Brain microvascular endothelial cell (primary cell): ENCODE measurements around the gene SFTPB.

Experiments
- DNase-seq: peaks from one replicate; pipeline ENCODE4 v3.0.0-alpha.2; 2020
- H3K27ac ChIP-seq: fragments of 250-450 bp; sonication (Bioruptor Pico); 2 replicates; pipeline ENCODE4 v1.5.1; 2020; ENCODE audit warnings: mild to moderate bottlenecking, moderate library complexity
- H3K27me3 ChIP-seq: fragments of 250-450 bp; sonication (Bioruptor Pico); replicated peaks from 2 replicates; pipeline ENCODE4 v1.5.1; 2020; ENCODE audit warnings: mild to moderate bottlenecking
- H3K36me3 ChIP-seq: fragments of 250-450 bp; sonication (Bioruptor Pico); replicated peaks from 2 replicates; pipeline ENCODE4 v1.5.1; 2020; ENCODE audit warnings: mild to moderate bottlenecking
- H3K4me3 ChIP-seq: 2 replicates; pipeline ENCODE4 v1.5.1; 2011; ENCODE audit warnings: low read depth, mild to moderate bottlenecking, control low read depth, low read length, moderate library complexity
- in situ Hi-C: cut with HindIII; loops from 2 replicates; pipeline ENCODE4 v1.10.0; 2017; ENCODE audit warnings: low sequenced_read_pairs, low pct_ligation_motif_present
- TF ChIP-seq, protein P1 (sequence below): IDR thresholded peaks from 2 replicates; pipeline ENCODE4 v1.5.1; 2011; ENCODE audit warnings: low read depth, mild to moderate bottlenecking, moderate library complexity, low read length, control low read depth, inconsistent platforms; ENCODE audit errors: missing control alignments

SFTPB gene

DNA sequence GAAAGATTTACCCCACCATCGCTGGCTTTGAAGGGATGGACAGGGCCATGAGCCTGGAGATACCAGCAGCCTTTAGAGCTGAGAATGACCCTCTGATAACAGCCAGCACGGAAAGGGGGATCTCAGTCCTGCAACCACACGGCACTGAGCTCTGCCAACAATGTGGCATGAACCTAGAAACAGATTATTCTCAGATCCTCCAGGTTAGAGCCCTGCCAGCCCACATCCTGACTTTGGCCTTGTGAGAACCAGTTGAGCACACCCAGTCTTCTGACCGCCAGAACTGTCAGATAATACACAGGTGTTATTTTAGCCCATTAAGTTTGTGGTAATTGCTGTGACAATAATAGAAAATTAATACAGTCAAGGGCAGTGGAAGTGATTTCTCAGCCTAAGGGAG, 16.8 kb upstream of the SFTPB start:
- no peak for DNase-seq
- Histone ChIP-seq H3K27me3 (no peaks in the 10 kb centered on the region), H3K27ac (no peak overlapping the region), H3K4me3 (no peak overlapping the region), H3K36me3 (no peaks in the 10 kb centered on the region)
- TF ChIP-seq, protein P1, sequence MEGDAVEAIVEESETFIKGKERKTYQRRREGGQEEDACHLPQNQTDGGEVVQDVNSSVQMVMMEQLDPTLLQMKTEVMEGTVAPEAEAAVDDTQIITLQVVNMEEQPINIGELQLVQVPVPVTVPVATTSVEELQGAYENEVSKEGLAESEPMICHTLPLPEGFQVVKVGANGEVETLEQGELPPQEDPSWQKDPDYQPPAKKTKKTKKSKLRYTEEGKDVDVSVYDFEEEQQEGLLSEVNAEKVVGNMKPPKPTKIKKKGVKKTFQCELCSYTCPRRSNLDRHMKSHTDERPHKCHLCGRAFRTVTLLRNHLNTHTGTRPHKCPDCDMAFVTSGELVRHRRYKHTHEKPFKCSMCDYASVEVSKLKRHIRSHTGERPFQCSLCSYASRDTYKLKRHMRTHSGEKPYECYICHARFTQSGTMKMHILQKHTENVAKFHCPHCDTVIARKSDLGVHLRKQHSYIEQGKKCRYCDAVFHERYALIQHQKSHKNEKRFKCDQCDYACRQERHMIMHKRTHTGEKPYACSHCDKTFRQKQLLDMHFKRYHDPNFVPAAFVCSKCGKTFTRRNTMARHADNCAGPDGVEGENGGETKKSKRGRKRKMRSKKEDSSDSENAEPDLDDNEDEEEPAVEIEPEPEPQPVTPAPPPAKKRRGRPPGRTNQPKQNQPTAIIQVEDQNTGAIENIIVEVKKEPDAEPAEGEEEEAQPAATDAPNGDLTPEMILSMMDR = no peak
- in situ Hi-C loops = no loop called here

DNA sequence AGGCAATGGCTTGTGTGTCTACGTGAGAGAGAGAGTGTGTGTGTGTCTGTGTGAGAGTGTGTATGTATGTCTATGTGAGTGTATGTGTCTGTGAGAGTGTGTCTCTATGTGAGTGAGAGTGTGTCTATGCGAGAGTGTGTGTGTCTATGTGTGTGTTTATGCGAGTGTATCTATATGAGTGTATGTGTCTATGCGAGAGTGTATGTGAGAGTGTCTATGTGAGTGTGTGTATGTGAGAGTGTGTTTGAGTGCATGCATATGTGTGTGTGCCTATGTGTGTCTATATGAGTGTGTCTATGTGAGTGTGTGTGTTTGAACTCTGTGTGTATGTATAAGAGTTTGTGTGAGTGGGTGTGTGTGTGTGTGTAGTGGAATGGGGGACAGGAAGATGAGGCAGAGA, 16.4 kb upstream of the SFTPB start:
- Histone ChIP-seq H3K27ac (no peak overlapping the region), H3K36me3 (no peaks in the 10 kb centered on the region), H3K4me3 (no peak overlapping the region), H3K27me3 (no peaks in the 10 kb centered on the region)
- TF ChIP-seq, protein P1 = no peak
- in situ Hi-C loops = no loop called here
- no peak for DNase-seq

DNA sequence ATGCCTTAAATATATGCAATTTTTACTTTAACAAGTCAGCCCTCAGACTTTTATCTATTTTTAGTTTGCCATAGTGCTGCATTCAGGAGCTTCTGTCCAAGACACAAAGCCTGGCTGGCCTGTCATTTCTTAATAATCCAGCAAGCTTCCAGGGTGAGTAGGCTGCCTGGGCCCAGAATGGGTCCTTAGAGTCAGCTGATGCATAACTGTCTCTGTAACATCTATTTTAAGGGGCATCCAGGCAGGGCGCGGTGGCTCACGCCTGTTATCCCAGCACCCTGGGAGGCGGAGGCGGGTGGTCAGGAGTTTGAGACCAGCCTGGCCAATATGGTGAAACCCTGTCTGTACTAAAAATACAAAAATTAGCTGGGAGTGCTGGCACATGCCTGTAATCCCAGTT, 14.4 kb upstream of the SFTPB start:
- peak; percentile 26 for DNase-seq
- Histone ChIP-seq H3K27ac (no peak overlapping the region), H3K27me3 (no peaks in the 10 kb centered on the region), H3K4me3 (no peak overlapping the region), H3K36me3 (no peaks in the 10 kb centered on the region)
- in situ Hi-C loops = no loop called here
- TF ChIP-seq, protein P1 = no peak

DNA sequence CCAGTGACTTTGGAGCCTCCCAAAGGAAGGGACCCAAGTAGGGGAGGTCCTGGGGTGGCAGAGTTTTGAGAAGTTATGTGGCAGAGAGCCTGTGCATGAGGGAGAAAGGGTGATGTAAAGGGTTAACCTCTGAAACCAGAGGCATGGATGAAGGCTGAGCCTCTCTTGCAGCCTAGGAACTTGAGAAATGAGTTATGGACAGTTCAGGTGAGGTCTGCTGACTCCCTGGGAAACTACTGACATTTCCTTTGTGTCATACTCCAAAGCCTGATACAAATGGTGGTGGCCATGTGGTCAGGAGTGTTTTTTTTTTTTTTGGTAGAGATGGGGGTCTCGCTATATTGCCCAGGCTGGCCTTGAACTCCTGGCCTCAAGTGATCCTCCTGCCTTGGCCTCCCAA, 13.8 kb upstream of the SFTPB start:
- H3K27ac ChIP-seq = no peak overlapping the region
- DNase-seq = no peak
- no peak overlapping the region for H3K4me3 ChIP-seq
- TF ChIP-seq, protein P1 = no peak
- no peaks in the 10 kb centered on the region for H3K36me3 ChIP-seq
- in situ Hi-C loops = no loop called here
- H3K27me3 ChIP-seq = no peaks in the 10 kb centered on the region

DNA sequence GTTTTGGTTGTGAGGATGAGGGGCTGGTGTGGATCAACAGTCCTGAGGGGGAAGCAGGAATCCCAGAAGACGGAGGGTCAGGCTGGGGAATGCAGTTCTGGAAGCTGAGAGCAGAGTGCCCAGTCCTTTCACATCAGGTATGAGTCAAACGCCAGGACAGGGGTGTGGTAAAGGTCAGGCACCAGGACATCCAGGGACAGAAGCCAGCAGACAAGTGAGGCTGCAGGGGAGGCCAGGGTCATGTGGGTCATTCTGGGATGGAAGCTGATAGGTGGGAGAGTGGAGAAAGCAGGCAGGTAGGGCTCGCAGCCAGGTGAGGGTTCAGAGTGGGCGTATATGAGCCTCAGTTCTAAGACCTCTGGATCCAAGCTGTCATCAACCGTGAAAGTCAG, 13.4 kb upstream of the SFTPB start:
- H3K36me3 ChIP-seq = no peaks in the 10 kb centered on the region
- H3K4me3 ChIP-seq = no peak overlapping the region
- TF ChIP-seq, protein P1 = no peak
- no peak overlapping the region for H3K27ac ChIP-seq
- no peaks in the 10 kb centered on the region for H3K27me3 ChIP-seq
- in situ Hi-C loops = no loop called here
- DNase-seq = no peak

DNA sequence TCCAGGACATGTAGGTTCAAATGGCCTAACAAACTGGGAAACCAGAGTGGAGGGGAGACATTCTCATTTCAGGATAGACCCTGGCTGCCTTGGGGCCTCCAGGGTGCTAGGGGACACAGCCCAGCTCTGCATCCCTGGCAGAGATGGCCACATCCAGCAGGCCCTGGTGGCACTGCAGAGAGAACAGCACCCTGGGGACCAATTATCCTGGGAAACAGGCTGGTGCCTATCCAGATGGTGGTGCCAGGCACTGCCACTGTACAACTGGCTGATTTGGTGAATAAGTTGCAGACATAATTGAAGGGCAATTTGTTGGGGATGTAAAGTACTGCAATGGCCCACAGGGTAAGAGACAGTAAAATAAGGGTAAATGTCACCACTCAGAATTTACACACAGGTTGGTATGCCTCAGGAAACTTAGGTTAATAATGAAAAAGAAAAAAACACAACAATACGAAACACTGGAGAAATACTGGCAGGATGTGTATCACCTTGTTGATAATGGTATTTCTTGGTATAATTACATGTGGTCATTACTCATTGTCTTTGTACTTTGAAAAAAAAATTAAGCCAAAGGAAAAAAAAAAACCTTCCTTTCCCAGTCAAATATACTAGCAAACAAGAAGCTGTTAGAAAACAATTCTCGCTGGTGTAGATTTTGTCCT, 12.8 kb upstream of the SFTPB start:
- no peaks in the 10 kb centered on the region for H3K36me3 ChIP-seq
- TF ChIP-seq, protein P1 = no peak
- no peaks in the 10 kb centered on the region for H3K27me3 ChIP-seq
- no peak overlapping the region for H3K27ac ChIP-seq
- no peak for DNase-seq
- in situ Hi-C loops = no loop called here
- no peak overlapping the region for H3K4me3 ChIP-seq
